T-cell (primary cell): ENCODE results near the gene PLCB4. TPM values are rescaled to one million over a fixed set of nuclear protein-coding genes. Genes with fewer than 3 reads are reported as not detected.

Source experiments
- ATAC-seq, 4 experiments: fragments of 200-7000 bp in 3 of 4; fragments of 150-1000 bp in 1 of 4; cut with Tn5 transposase; replicated peaks in 1 of 4; 1 replicate in 3 of 4; 2 replicates in 1 of 4; pipeline ENCODE4 v1.10.0; 2021; ENCODE audit warnings: moderate library complexity in 3 of 4, mild to moderate bottlenecking in 2 of 4, moderate number of reproducible peaks in 1 of 4
- CTCF ChIA-PET, 2 donors: fragments of 300-600 bp; sonication (Branson Sonifier 250); formaldehyde crosslinking; loops; one replicate each; lab custom pipeline; 2022; ENCODE audit warnings: antibody characterized with exemption in 2 of 2; lab: Charles Lee
- POLR2A ChIA-PET, 2 donors: fragments of 300-600 bp; sonication (Branson Sonifier 250); formaldehyde crosslinking; loops; one replicate each; lab custom pipeline; 2022; ENCODE audit warnings: antibody characterized with exemption in 2 of 2; lab: Charles Lee
- DNase-seq, 35 experiments: peaks; one replicate each; pipeline versions ENCODE4 v3.0.0 to v3.0.0-alpha.2; 2013 to 2023
- H3K27ac ChIP-seq: one replicate; pipeline ENCODE4 v1.5.1; 2013; ENCODE audit warnings: low read length
- H3K27me3 ChIP-seq, 2 experiments: replicated peaks in 1 of 2; 1 replicate in 1 of 2; 2 replicates in 1 of 2; pipeline versions ENCODE4 v1.6.1 to v1.7.0; 2013; ENCODE audit warnings: low read length in 1 of 2, mixed read lengths in 1 of 2; ENCODE audit not compliant: control insufficient read depth in 2 of 2, insufficient read depth in 2 of 2; ENCODE audit errors: extremely low read depth in 1 of 2
- H3K36me3 ChIP-seq, 2 donors: 1 replicate in 1 of 2; 2 replicates in 1 of 2; pipeline versions ENCODE4 v1.6.1 to v1.7.0; 2013; ENCODE audit warnings: low read length in 1 of 2; ENCODE audit not compliant: control insufficient read depth in 2 of 2, insufficient read depth in 1 of 2; ENCODE audit errors: extremely low read depth in 1 of 2
- H3K4me1 ChIP-seq, 2 experiments: 1 replicate in 1 of 2; 2 replicates in 1 of 2; pipeline versions ENCODE4 v1.6.1 to v1.7.0; 2013; ENCODE audit warnings: low read length in 2 of 2, mixed read lengths in 1 of 2; ENCODE audit not compliant: insufficient read depth in 2 of 2, control insufficient read depth in 1 of 2; ENCODE audit errors: extremely low read depth in 1 of 2
- H3K4me3 ChIP-seq, 2 donors: 1 replicate in 1 of 2; 2 replicates in 1 of 2; pipeline versions ENCODE4 v1.5.1 to v1.7.0; 2013; ENCODE audit warnings: mild to moderate bottlenecking in 2 of 2, low read length in 1 of 2, moderate library complexity in 1 of 2; ENCODE audit not compliant: control insufficient read depth in 1 of 2; ENCODE audit errors: extremely low read depth in 1 of 2
- H3K9me3 ChIP-seq: 2 replicates; pipeline ENCODE4 v1.7.0; 2013
- H3K27ac Mint-ChIP-seq, 2 donors: one replicate each; pipeline ENCODE4 v1.8.0; 2020 to 2021; ENCODE audit warnings: mild to moderate bottlenecking in 2 of 2, mixed read lengths in 2 of 2
- H3K27me3 Mint-ChIP-seq, 2 donors: one replicate each; pipeline ENCODE4 v1.8.0; 2021 to 2022; ENCODE audit warnings: mixed read lengths in 2 of 2
- H3K36me3 Mint-ChIP-seq: one replicate; pipeline ENCODE4 v1.8.0; 2021; ENCODE audit warnings: mixed read lengths
- H3K4me1 Mint-ChIP-seq, 3 donors: one replicate each; pipeline ENCODE4 v1.8.0; 2020 to 2022; ENCODE audit warnings: mixed read lengths in 3 of 3, mild to moderate bottlenecking in 1 of 3
- H3K4me3 Mint-ChIP-seq, 3 donors: one replicate each; pipeline ENCODE4 v1.8.0; 2020 to 2022; ENCODE audit warnings: mild to moderate bottlenecking in 3 of 3, mixed read lengths in 3 of 3, moderate library complexity in 3 of 3
- H3K9me3 Mint-ChIP-seq, 3 donors: one replicate each; pipeline ENCODE4 v1.8.0; 2020 to 2022; ENCODE audit warnings: mixed read lengths in 3 of 3
- WGBS: methylation state at CpG from one replicate; pipeline ENCODE4 v1.1.5; 2013; ENCODE audit warnings: missing lambda C conversion rate; ENCODE audit not compliant: insufficient coverage; 5-methylcytosine and 5-hydroxymethylcytosine counted together
- total RNA-seq, 35 experiments: library from RNA in 6 of 35; stranded (reverse) in 6 of 35; fragments of 120-200 nt in 1 of 35; gene quantifications; one replicate each; pipeline versions ENCODE4 v1.2.1 to v1.2.4 and lab custom pipeline; 2013 to 2026

Gene PLCB4
- total RNA-seq, 5 donors from 2014 or later (not counting 1 experiment from before 2014, with no cell fraction given) = 0.06 to 0.07 TPM; not detected in 3

- H3K27me3 ChIP-seq = no peaks in the 10 kb centered on the region
- peaks cover 5 to 13% (median 7%) of the 10 kb centered on the region in 3 donors for H3K9me3 Mint-ChIP-seq
- no peaks in the 10 kb centered on the region for H3K9me3 ChIP-seq
- ChIA-PET CTCF (no interaction called here), POLR2A (no interaction called here)
- H3K36me3 Mint-ChIP-seq = no peaks in the 10 kb centered on the region
- no peak overlapping the region for H3K27ac Mint-ChIP-seq
- H3K4me1 ChIP-seq = no peaks in the 10 kb centered on the region
- no peak overlapping the region for H3K27ac ChIP-seq
- no peak overlapping the region for H3K4me3 Mint-ChIP-seq
- no CpG with 5 or more reads among the region's 2 CpGs for WGBS
- no peak overlapping the region for H3K4me3 ChIP-seq
- ATAC-seq (no peak), DNase-seq (no peak)
- H3K36me3 ChIP-seq = no peaks in the 10 kb centered on the region
- H3K4me1 Mint-ChIP-seq = no peaks in the 10 kb centered on the region
- H3K27me3 Mint-ChIP-seq = no peaks in the 10 kb centered on the region
Observed at GRCh38 chr20:9279918-9280401, 211.1 kb downstream of the PLCB4 start.

- no peak for ATAC-seq
- Histone ChIP-seq H3K27me3 (no peaks in the 10 kb centered on the region), H3K4me3 (no peak overlapping the region), H3K9me3 (no peaks in the 10 kb centered on the region), H3K4me1 (no peaks in the 10 kb centered on the region), H3K36me3 (no peaks in the 10 kb centered on the region), H3K27ac (no peak overlapping the region)
- ChIA-PET POLR2A (no interaction called here), CTCF (no interaction called here)
- no peak overlapping the region for H3K4me3 Mint-ChIP-seq
- DNase-seq = no peak
- H3K27me3 Mint-ChIP-seq = no peaks in the 10 kb centered on the region
- no peaks in the 10 kb centered on the region for H3K36me3 Mint-ChIP-seq
- peaks cover 4 to 12% (median 5%) of the 10 kb centered on the region in 3 donors for H3K9me3 Mint-ChIP-seq
- no peaks in the 10 kb centered on the region for H3K4me1 Mint-ChIP-seq
- H3K27ac Mint-ChIP-seq = no peak overlapping the region
- WGBS = no CpG with 5 or more reads among the region's 5 CpGs
Observed at GRCh38 chr20:9280666-9281065, 211.8 kb downstream of the PLCB4 start.

GRCh38 chr20:9281803-9282202 lies 212.9 kb downstream of the PLCB4 start:
- Histone ChIP-seq H3K4me1 (no peaks in the 10 kb centered on the region), H3K27ac (no peak overlapping the region), H3K36me3 (no peaks in the 10 kb centered on the region), H3K4me3 (no peak overlapping the region), H3K27me3 (no peaks in the 10 kb centered on the region), H3K9me3 (no peaks in the 10 kb centered on the region)
- peaks cover 3 to 9% (median 4%) of the 10 kb centered on the region in 3 donors for H3K9me3 Mint-ChIP-seq
- H3K4me3 Mint-ChIP-seq = no peak overlapping the region
- DNase-seq (no peak), ATAC-seq (no peak)
- WGBS = no CpG with 5 or more reads among the region's 1 CpG
- no peaks in the 10 kb centered on the region for H3K4me1 Mint-ChIP-seq
- no peaks in the 10 kb centered on the region for H3K36me3 Mint-ChIP-seq
- POLR2A ChIA-PET = no interaction called here
- H3K27ac Mint-ChIP-seq = no peak overlapping the region
- CTCF ChIA-PET = no interaction called here
- H3K27me3 Mint-ChIP-seq = no peaks in the 10 kb centered on the region

- ChIA-PET POLR2A (no interaction called here), CTCF (no interaction called here)
Observed at GRCh38 chr20:9285617-9286016, 216.7 kb downstream of the PLCB4 start.

GRCh38 chr20:9286501-9287461 lies 217.9 kb downstream of the PLCB4 start:
- no peak overlapping the region for H3K27ac ChIP-seq
- Mint-ChIP-seq H3K36me3 (no peaks in the 10 kb centered on the region), H3K4me1 (no peaks in the 10 kb centered on the region), H3K9me3 (peaks cover 0 to 5% (median 4%) of the 10 kb centered on the region in 3 donors), H3K27me3 (no peaks in the 10 kb centered on the region), H3K4me3 (no peak overlapping the region), H3K27ac (no peak overlapping the region)
- H3K4me1 ChIP-seq = no peaks in the 10 kb centered on the region
- no peak overlapping the region for H3K4me3 ChIP-seq
- WGBS = no CpG with 5 or more reads among the region's 3 CpGs
- ChIA-PET POLR2A (no interaction called here), CTCF (no interaction called here)
- no peaks in the 10 kb centered on the region for H3K36me3 ChIP-seq
- no peaks in the 10 kb centered on the region for H3K27me3 ChIP-seq
- DNase-seq = no peak
- ATAC-seq = no peak
- no peaks in the 10 kb centered on the region for H3K9me3 ChIP-seq

More at GRCh38 chr20:9285617-9286016, 216.7 kb downstream of the PLCB4 start:
- Mint-ChIP-seq H3K4me1 (no peaks in the 10 kb centered on the region), H3K4me3 (no peak overlapping the region), H3K9me3 (peaks cover 0 to 5% (median 4%) of the 10 kb centered on the region in 3 donors), H3K27me3 (no peaks in the 10 kb centered on the region), H3K36me3 (no peaks in the 10 kb centered on the region), H3K27ac (no peak overlapping the region)
- no peaks in the 10 kb centered on the region for H3K27me3 ChIP-seq
- no peaks in the 10 kb centered on the region for H3K4me1 ChIP-seq
- no peaks in the 10 kb centered on the region for H3K9me3 ChIP-seq
- ATAC-seq = no peak
- no peak overlapping the region for H3K27ac ChIP-seq
- 40% methylated on average over 2 of the region's 2 CpGs for WGBS
- no peak for DNase-seq
- H3K36me3 ChIP-seq = no peaks in the 10 kb centered on the region
- H3K4me3 ChIP-seq = no peak overlapping the region

GRCh38 chr20:9287826-9288225 lies 218.9 kb downstream of the PLCB4 start:
- ATAC-seq = no peak
- Mint-ChIP-seq H3K27ac (no peak overlapping the region), H3K36me3 (no peaks in the 10 kb centered on the region), H3K9me3 (peaks cover 5 to 9% (median 5%) of the 10 kb centered on the region in 3 donors), H3K27me3 (no peaks in the 10 kb centered on the region), H3K4me3 (no peak overlapping the region), H3K4me1 (no peaks in the 10 kb centered on the region)
- H3K4me1 ChIP-seq = no peaks in the 10 kb centered on the region
- H3K27ac ChIP-seq = no peak overlapping the region
- no peaks in the 10 kb centered on the region for H3K36me3 ChIP-seq
- no peak overlapping the region for H3K4me3 ChIP-seq
- ChIA-PET CTCF (no interaction called here), POLR2A (no interaction called here)
- no peak for DNase-seq
- no peaks in the 10 kb centered on the region for H3K27me3 ChIP-seq
- no peaks in the 10 kb centered on the region for H3K9me3 ChIP-seq
- no CpG with 5 or more reads among the region's 1 CpG for WGBS
